CD4-positive, alpha-beta T cell (primary cell): Measurements from ENCODE around the gene ANO4. TPM values are rescaled to one million over a fixed set of nuclear protein-coding genes. Genes with fewer than 3 reads are reported as not detected.

ENCODE experiments used
- ATAC-seq: fragments of 200-7000 bp; cut with Tn5 transposase; one replicate; pipeline ENCODE4 v1.10.0; 2022; ENCODE audit warnings: mild to moderate bottlenecking; ENCODE audit not compliant: poor library complexity
- CTCF ChIA-PET: fragments of 350-600 bp; sonication (Branson Sonifier 250); formaldehyde crosslinking; loops from one replicate; lab custom pipeline; 2021; ENCODE audit warnings: antibody characterized with exemption, inconsistent platforms; lab: Charles Lee
- POLR2A ChIA-PET: fragments of 350-600 bp; sonication (Branson Sonifier 250); formaldehyde crosslinking; loops from one replicate; lab custom pipeline; 2021; ENCODE audit warnings: antibody characterized with exemption, inconsistent platforms; lab: Charles Lee
- DNase-seq, 14 experiments: peaks; one replicate each; pipeline ENCODE4 v3.0.0-alpha.2; 2013 to 2020; ENCODE audit warnings: mixed read lengths in 2 of 14
- H3K27ac ChIP-seq, 2 donors: one replicate each; pipeline versions ENCODE4 v1.5.1 to v1.7.0; 2013; ENCODE audit warnings: low read length in 2 of 2, low read depth in 1 of 2, mild to moderate bottlenecking in 1 of 2
- H3K27me3 ChIP-seq, 2 experiments: 1 replicate in 1 of 2; 2 replicates in 1 of 2; pipeline versions ENCODE4 v1.6.1 to v1.7.0; 2013; ENCODE audit warnings: low read length in 2 of 2, control low read depth in 1 of 2, mild to moderate bottlenecking in 1 of 2, moderate library complexity in 1 of 2; ENCODE audit not compliant: insufficient read depth in 2 of 2, control insufficient read depth in 1 of 2
- H3K36me3 ChIP-seq: one replicate; pipeline ENCODE4 v1.6.1; 2013; ENCODE audit warnings: low read length, control low read depth; ENCODE audit not compliant: insufficient read depth
- H3K4me1 ChIP-seq: one replicate; pipeline ENCODE4 v1.6.1; 2013; ENCODE audit warnings: low read length, control low read depth; ENCODE audit not compliant: insufficient read depth
- H3K4me3 ChIP-seq: one replicate; pipeline ENCODE4 v1.5.1; 2013; ENCODE audit warnings: mild to moderate bottlenecking, low read length, moderate library complexity
- H3K9me3 ChIP-seq, 2 experiments: 1 replicate in 1 of 2; 2 replicates in 1 of 2; pipeline versions ENCODE4 v1.6.1 to v1.7.0; 2013; ENCODE audit warnings: low read length in 2 of 2, mild to moderate bottlenecking in 2 of 2, control low read depth in 1 of 2, moderate library complexity in 1 of 2; ENCODE audit not compliant: control insufficient read depth in 1 of 2, insufficient read depth in 1 of 2
- H3K27ac Mint-ChIP-seq: one replicate; pipeline ENCODE4 v1.8.0; 2020; ENCODE audit warnings: mixed read lengths
- H3K27me3 Mint-ChIP-seq: one replicate; pipeline ENCODE4 v1.8.0; 2021; ENCODE audit warnings: mixed read lengths
- H3K36me3 Mint-ChIP-seq: one replicate; pipeline ENCODE4 v1.8.0; 2021; ENCODE audit warnings: low read depth, mixed read lengths
- H3K4me1 Mint-ChIP-seq: one replicate; pipeline ENCODE4 v1.8.0; 2021; ENCODE audit warnings: low read depth, mixed read lengths
- H3K4me3 Mint-ChIP-seq: one replicate; pipeline ENCODE4 v1.8.0; 2020; ENCODE audit warnings: mild to moderate bottlenecking, mixed read lengths
- H3K9me3 Mint-ChIP-seq: one replicate; pipeline ENCODE4 v1.8.0; 2020; ENCODE audit warnings: mixed read lengths
- CTCF ChIP-seq: fragments of 200-600 bp; IDR thresholded peaks from one replicate; pipeline ENCODE4 v1.8.0; 2022; ENCODE audit warnings: antibody characterized with exemption, mild to moderate bottlenecking
- intact Hi-C, 2 experiments: fragments of 100-400 bp; cut with DNase I in 1 of 2; cut with micrococcal nuclease in 1 of 2; formaldehyde crosslinking; loops; one replicate each; pipeline versions ENCODE4 v1.15.1 to v1.9.0; 2023 to 2025; cut with DNase I, micrococcal nuclease
- total RNA-seq, 174 experiments: library from RNA in 2 of 174; stranded (reverse) in 2 of 174; gene quantifications; one replicate each; pipeline ENCODE4 v1.2.3 and lab custom pipeline; 2021 to 2026

ANO4 gene
- total RNA-seq, 2 experiments from 2014 or later = not detected

- H3K36me3 Mint-ChIP-seq = no peaks in the 10 kb centered on the region
- no peak for ATAC-seq
- intact Hi-C loops = no loop called here
Measured at GRCh38 chr12:101165319-101165718, 370.7 kb downstream of the ANO4 start.

GRCh38 chr12:101166866-101167265 lies 372.3 kb downstream of the ANO4 start:
- Histone ChIP-seq H3K9me3 (no peaks in the 10 kb centered on the region), H3K36me3 (no peaks in the 10 kb centered on the region), H3K4me3 (no peak overlapping the region), H3K4me1 (no peaks in the 10 kb centered on the region), H3K27ac (no peak overlapping the region), H3K27me3 (no peaks in the 10 kb centered on the region)
- TF ChIP-seq CTCF = no peak
- no peak for ATAC-seq
- intact Hi-C loops = no loop called here
- H3K4me3 Mint-ChIP-seq = no peak overlapping the region
- peaks cover under 1% of the 10 kb centered on the region for H3K9me3 Mint-ChIP-seq
- H3K27me3 Mint-ChIP-seq = peaks cover 6% of the 10 kb centered on the region
- no peaks in the 10 kb centered on the region for H3K36me3 Mint-ChIP-seq
- ChIA-PET CTCF (interaction anchor here (0.7 kb wide), 1 partner anchor 612 kb away, joined by 3 read pairs; no protein-coding TSS in a partner anchor), POLR2A (no interaction called here)
- H3K4me1 Mint-ChIP-seq = no peaks in the 10 kb centered on the region
- no peak overlapping the region for H3K27ac Mint-ChIP-seq
- DNase-seq = no peak

More at GRCh38 chr12:101165319-101165718, 370.7 kb downstream of the ANO4 start:
- no peak for DNase-seq
- ChIA-PET CTCF (no interaction called here), POLR2A (no interaction called here)
- Histone ChIP-seq H3K27ac (no peak overlapping the region), H3K27me3 (no peaks in the 10 kb centered on the region), H3K4me1 (no peaks in the 10 kb centered on the region), H3K4me3 (no peak overlapping the region), H3K36me3 (no peaks in the 10 kb centered on the region), H3K9me3 (no peaks in the 10 kb centered on the region)
- Mint-ChIP-seq H3K9me3 (peaks cover 2% of the 10 kb centered on the region), H3K4me3 (no peak overlapping the region), H3K27me3 (no peaks in the 10 kb centered on the region), H3K27ac (no peak overlapping the region), H3K4me1 (no peaks in the 10 kb centered on the region)
- no peak for TF ChIP-seq CTCF

- no peak for ATAC-seq
- Mint-ChIP-seq H3K4me1 (no peaks in the 10 kb centered on the region), H3K9me3 (no peaks in the 10 kb centered on the region), H3K36me3 (no peaks in the 10 kb centered on the region), H3K4me3 (no peak overlapping the region), H3K27ac (no peak overlapping the region), H3K27me3 (peaks cover 8% of the 10 kb centered on the region)
- TF ChIP-seq CTCF = no peak
- no peaks in the 10 kb centered on the region for H3K4me1 ChIP-seq
- no peaks in the 10 kb centered on the region for H3K27me3 ChIP-seq
- H3K4me3 ChIP-seq = no peak overlapping the region
- intact Hi-C loops = no loop called here
- peaks cover 0 to 3% of the 10 kb centered on the region in 2 experiments for H3K9me3 ChIP-seq
- no peak for DNase-seq
- H3K27ac ChIP-seq = no peak overlapping the region
- CTCF ChIA-PET = no interaction called here
- POLR2A ChIA-PET = no interaction called here
- no peaks in the 10 kb centered on the region for H3K36me3 ChIP-seq
Measured at GRCh38 chr12:101168001-101168400, 373.4 kb downstream of the ANO4 start.
